ENCODE data around the gene ISLR. TPM values are rescaled to one million over a fixed set of nuclear protein-coding genes. Genes with fewer than 3 reads are reported as not detected.
A peak's percentile ranks its signal among the peaks of the same experiment; 100 is the strongest.

The ISLR gene
- polyA plus RNA-seq, 2 of the 4 experiments (the other 2 are of a cell fraction), result 0.10 to 0.43 TPM

GRCh38 chr15:74213858-74214284 lies 40.4 kb downstream of the ISLR start:
- CTCF ChIA-PET, result interaction anchor here (1.2 to 2.2 kb wide), 2 partner anchors 11 to 94 kb away, joined by 3 to 6 read pairs; partner anchors contain the start of gene STRA6

GRCh38 chr15:74214324-74215021 lies 41.0 kb downstream of the ISLR start:
- peaks cover 44% of the 10 kb centered on the region for H3K4me1 ChIP-seq
- TF ChIP-seq FOSL2 (IDR thresholded peaks at IDR 0.05) (no peak), FOSL2 (CRISPR knock-in tag; IDR thresholded peaks at IDR 0.05) (no peak)
- 71% methylated on average over 6 of the region's 6 CpGs for WGBS (ENCODE audit: missing lambda C conversion rate)
- DNase-seq (ENCODE audit: low read depth in 1 of 2, low spot score in 1 of 2), result no peak
- peak overlapping the region; percentile 59 for H3K4me2 ChIP-seq
- CTCF ChIA-PET, result no interaction called here
- POLR2A ChIA-PET, result interaction anchor here (1.1 kb wide), 1 partner anchor 12 kb away, joined by 5 read pairs; the partner anchor contains the start of gene STRA6
- ATAC-seq, result no peak
- no peaks in the 10 kb centered on the region for H3K9me3 ChIP-seq
- H3K27ac ChIP-seq, result peak overlapping the region; percentile 81 to 87
- no peak for FAIRE-seq
- no peak overlapping the region for H3K4me3 ChIP-seq

More at GRCh38 chr15:74213858-74214284, 40.4 kb downstream of the ISLR start:
- ATAC-seq (no peak), FAIRE-seq (no peak), DNase-seq (ENCODE audit: low read depth in 1 of 2, low spot score in 1 of 2) (no peak)
- Histone ChIP-seq H3K4me1 (peaks cover 50% of the 10 kb centered on the region), H3K27ac (peak overlapping the region; percentile 81 to 87), H3K4me2 (peak overlapping the region; percentile 59), H3K4me3 (no peak overlapping the region), H3K9me3 (no peaks in the 10 kb centered on the region)
- WGBS (ENCODE audit: missing lambda C conversion rate), result 96% methylated on average over 5 of the region's 7 CpGs
- TF ChIP-seq PHF8 (IDR thresholded peaks at IDR 0.05; ENCODE audit: borderline replicate concordance, low read depth) (no peak), CBX8 (IDR thresholded peaks at IDR 0.05) (no peak), TFCP2L1 (CRISPR knock-in tag; IDR thresholded peaks at IDR 0.05) (no peak), CHD2 (IDR thresholded peaks at IDR 0.05; ENCODE audit: low read length, partially characterized antibody) (no peak), HOXB5 (CRISPR knock-in tag; IDR thresholded peaks at IDR 0.05) (no peak), TP53 (CRISPR knock-in tag; IDR thresholded peaks at IDR 0.05) (no peak), RAD21 (conservative IDR thresholded peaks at IDR 0.05 in 1 of 2, IDR thresholded peaks at IDR 0.05 in 1 of 2) (no peak), MAX (IDR thresholded peaks at IDR 0.05) (no peak), NR3C1 (IDR thresholded peaks at IDR 0.05) (no peak), ESRRA (IDR thresholded peaks at IDR 0.05; ENCODE audit: borderline replicate concordance, low read length) (no peak), JUNB (IDR thresholded peaks at IDR 0.05) (no peak), REST (IDR thresholded peaks at IDR 0.05) (no peak), CHD4 (IDR thresholded peaks at IDR 0.05; ENCODE audit: borderline replicate concordance) (no peak)
- POLR2A ChIA-PET, result no interaction called here

GRCh38 chr15:74215958-74216357 lies 42.4 kb downstream of the ISLR start:
- no peak for FAIRE-seq
- Histone ChIP-seq H3K4me2 (peak overlapping the region; percentile 59), H3K9me3 (no peaks in the 10 kb centered on the region), H3K4me1 (peaks cover 41% of the 10 kb centered on the region), H3K27ac (peak overlapping the region; percentile 81 to 87), H3K4me3 (no peak overlapping the region)
- CTCF ChIA-PET, result interaction anchor here (1.3 kb wide), 1 partner anchor 25 kb away, joined by 4 read pairs; no protein-coding TSS in a partner anchor
- ATAC-seq, result peak in 1 of 2 experiments; percentile 20; a peak in 3 of 6 replicates
- no peak for DNase-seq (ENCODE audit: low read depth in 1 of 2, low spot score in 1 of 2)
- POLR2A ChIA-PET, result interaction anchor here (1.1 kb wide), 1 partner anchor 13 kb away, joined by 5 read pairs; the partner anchor contains the start of gene STRA6
- 81% methylated on average over 8 of the region's 8 CpGs for WGBS (ENCODE audit: missing lambda C conversion rate)
- TF ChIP-seq SREBF2 (IDR thresholded peaks at IDR 0.05) (no peak), ATOH8 (CRISPR knock-in tag; IDR thresholded peaks at IDR 0.05; ENCODE audit: low read depth) (no peak), CBX8 (IDR thresholded peaks at IDR 0.05) (no peak), BHLHE40 (IDR thresholded peaks at IDR 0.05; ENCODE audit: low read depth, low read length) (no peak), HMGXB4 (CRISPR knock-in tag; IDR thresholded peaks at IDR 0.05; ENCODE audit: borderline replicate concordance) (no peak), MAX (IDR thresholded peaks at IDR 0.05) (no peak), RNF2 (IDR thresholded peaks at IDR 0.05; ENCODE audit: borderline replicate concordance, low read depth) (no peak), MAFK (IDR thresholded peaks at IDR 0.05; ENCODE audit: partially characterized antibody) (no peak), SMC3 (IDR thresholded peaks at IDR 0.05) (no peak), PBX3 (IDR thresholded peaks at IDR 0.05) (no peak), HOXA7 (CRISPR knock-in tag; IDR thresholded peaks at IDR 0.05) (no peak), PHF8 (IDR thresholded peaks at IDR 0.05; ENCODE audit: borderline replicate concordance, low read depth) (no peak), JUNB (IDR thresholded peaks at IDR 0.05) (no peak), FOSB (CRISPR knock-in tag; IDR thresholded peaks at IDR 0.05) (no peak), CHD2 (IDR thresholded peaks at IDR 0.05; ENCODE audit: low read length, partially characterized antibody) (no peak)

Measured in A549 (cell line).